ENCODE data around the gene ST6GAL1. TPM values are rescaled to one million over a fixed set of nuclear protein-coding genes. Genes with fewer than 3 reads are reported as not detected.

ST6GAL1 gene
- total RNA-seq, 1 experiment from 2014 or later = 15.6 TPM

GRCh38 chr3:187051066-187051465, 120.7 kb downstream of the ST6GAL1 start:
- CTCF ChIA-PET = no interaction called here
- POLR2A ChIA-PET = no interaction called here
- no peaks in the 10 kb centered on the region for H4K20me1 ChIP-seq (ENCODE audit: insufficient read depth)
- RAD21 ChIA-PET (ENCODE audit: low non-redundant PET in 1 of 2, low total read pairs in 2 of 2, uncharacterized antibody in 2 of 2, unreplicated experiment in 2 of 2) = no interaction called here
- H3K4me2 ChIP-seq (ENCODE audit: low read length) = no peak overlapping the region
- no peak overlapping the region for H2AFZ ChIP-seq (ENCODE audit: low read depth, low read length, poor library complexity, severe bottlenecking)
- DNase-seq (ENCODE audit: low read depth, low spot score) (no peak), ATAC-seq (no peak)
- no peaks in the 10 kb centered on the region for H3K9me2 ChIP-seq (ENCODE audit: insufficient read depth)
- no peaks in the 10 kb centered on the region for H3K79me2 ChIP-seq (ENCODE audit: insufficient read depth, low read length)
- intact Hi-C loops (cut with micrococcal nuclease) = no loop called here
- H3K4me3 ChIP-seq (replicated peaks in 1 of 2; ENCODE audit: low read depth in 1 of 2, low read length in 2 of 2) = no peak overlapping the region
- no peak overlapping the region for H3K27ac ChIP-seq (ENCODE audit: low read depth, low read length)
- no peaks in the 10 kb centered on the region for H3K27me3 ChIP-seq (ENCODE audit: insufficient read depth, low read length)
- H3K9ac ChIP-seq (ENCODE audit: low read length) = no peak overlapping the region
- TF ChIP-seq MAX (IDR thresholded peaks at IDR 0.05) = no peak
- TF ChIP-seq JUND (IDR thresholded peaks at IDR 0.05) = no peak
- TF ChIP-seq ZNF274 (IDR thresholded peaks at IDR 0.05; ENCODE audit: low read depth, low read length) = no peak
- no peak for TF ChIP-seq ZFX (IDR thresholded peaks at IDR 0.05)
- no peak for TF ChIP-seq CEBPB (IDR thresholded peaks at IDR 0.05; ENCODE audit: low read depth)
- TF ChIP-seq ATF3 (IDR thresholded peaks at IDR 0.05) = no peak
- no peak for TF ChIP-seq REST (IDR thresholded peaks at IDR 0.05; ENCODE audit: low read depth)
- no peak for TF ChIP-seq EZH2phosphoT487 (IDR thresholded peaks at IDR 0.05; ENCODE audit: borderline replicate concordance)
- no peak for TF ChIP-seq FOSL1 (IDR thresholded peaks at IDR 0.05; ENCODE audit: low read depth)
- TF ChIP-seq SP1 (IDR thresholded peaks at IDR 0.05; ENCODE audit: low read depth) = no peak
- no peak for TF ChIP-seq TCF7L2 (IDR thresholded peaks at IDR 0.05; ENCODE audit: borderline replicate concordance, extremely low read depth, insufficient read depth, insufficient read length)
- TF ChIP-seq POLR2AphosphoS5 (IDR thresholded peaks at IDR 0.05; ENCODE audit: low read depth, low read length) = no peak
- TF ChIP-seq EZH2 (IDR thresholded peaks at IDR 0.05) = no peak
- TF ChIP-seq RAD21 (IDR thresholded peaks at IDR 0.05; ENCODE audit: low read depth) = no peak
- TF ChIP-seq, protein P1, sequence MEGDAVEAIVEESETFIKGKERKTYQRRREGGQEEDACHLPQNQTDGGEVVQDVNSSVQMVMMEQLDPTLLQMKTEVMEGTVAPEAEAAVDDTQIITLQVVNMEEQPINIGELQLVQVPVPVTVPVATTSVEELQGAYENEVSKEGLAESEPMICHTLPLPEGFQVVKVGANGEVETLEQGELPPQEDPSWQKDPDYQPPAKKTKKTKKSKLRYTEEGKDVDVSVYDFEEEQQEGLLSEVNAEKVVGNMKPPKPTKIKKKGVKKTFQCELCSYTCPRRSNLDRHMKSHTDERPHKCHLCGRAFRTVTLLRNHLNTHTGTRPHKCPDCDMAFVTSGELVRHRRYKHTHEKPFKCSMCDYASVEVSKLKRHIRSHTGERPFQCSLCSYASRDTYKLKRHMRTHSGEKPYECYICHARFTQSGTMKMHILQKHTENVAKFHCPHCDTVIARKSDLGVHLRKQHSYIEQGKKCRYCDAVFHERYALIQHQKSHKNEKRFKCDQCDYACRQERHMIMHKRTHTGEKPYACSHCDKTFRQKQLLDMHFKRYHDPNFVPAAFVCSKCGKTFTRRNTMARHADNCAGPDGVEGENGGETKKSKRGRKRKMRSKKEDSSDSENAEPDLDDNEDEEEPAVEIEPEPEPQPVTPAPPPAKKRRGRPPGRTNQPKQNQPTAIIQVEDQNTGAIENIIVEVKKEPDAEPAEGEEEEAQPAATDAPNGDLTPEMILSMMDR (IDR thresholded peaks at IDR 0.05 in 2 of 3, conservative IDR thresholded peaks at IDR 0.05 in 1 of 3; ENCODE audit: borderline replicate concordance in 1 of 3, insufficient read depth in 1 of 3, low read depth in 2 of 3, low read length in 2 of 3) = no peak
- no peak for TF ChIP-seq EGR1 (IDR thresholded peaks at IDR 0.05; ENCODE audit: low read depth)
- no peak for TF ChIP-seq CBX3 (IDR thresholded peaks at IDR 0.05; ENCODE audit: low read depth)
- H3K9me3 ChIP-seq (ENCODE audit: control insufficient read depth in 1 of 2, insufficient read depth in 1 of 2, low read depth in 1 of 2, low read length in 2 of 2) = no peaks in the 10 kb centered on the region
- no peaks in the 10 kb centered on the region for H3K4me1 ChIP-seq (ENCODE audit: control insufficient read depth in 1 of 2, insufficient read depth in 2 of 2, low read length in 2 of 2)
- BruUV-seq (replicated peaks) = no TSS peak
- no peaks in the 10 kb centered on the region for H3K36me3 ChIP-seq (ENCODE audit: control insufficient read depth in 1 of 2, insufficient read depth in 2 of 2, low read length in 2 of 2)

All from HCT116 (cell line).